Ovary (tissue), 1 donor: ENCODE data around the gene ICA1.

Experiments used
- EP300 ChIP-seq: sonication (generic); formaldehyde crosslinking; IDR thresholded peaks from one replicate; pipeline ENCODE4 v1.6.1; 2017; ENCODE audit warnings: antibody characterized with exemption
- POLR2A ChIP-seq: fragments of 450-650 bp; IDR thresholded peaks from one replicate; pipeline ENCODE4 v1.6.1; 2017; ENCODE audit warnings: antibody characterized with exemption, mild to moderate bottlenecking, moderate library complexity

- no peak for TF ChIP-seq EP300
- no peak for TF ChIP-seq POLR2A
Observed at GRCh38 chr7:8115547-8116402, 146.2 kb downstream of the ICA1 start.
